ENCODE measurements around the gene DSPP. TPM values are rescaled to one million over a fixed set of nuclear protein-coding genes. Genes with fewer than 3 reads are reported as not detected.
"Not testable (repeated sequence)": the region's sequence is repeated elsewhere in the genome, so short reads cannot be mapped to it uniquely, and the experiment has no call there.

The DSPP gene
- 0.03 TPM for polyA plus RNA-seq (ENCODE audit: insufficient read length)
- long read RNA-seq, donor 1: 0 reads
- long read RNA-seq, donor 2: 0 reads
- long read RNA-seq, donor 3: 0 reads
- long read RNA-seq, donor 4: 0 reads
- long read RNA-seq, donor 5: 0 reads
- long read RNA-seq, donor 6: 0 reads
- long read RNA-seq, donor 7: 0 reads
- long read RNA-seq, donor 8: 0 reads

DNA sequence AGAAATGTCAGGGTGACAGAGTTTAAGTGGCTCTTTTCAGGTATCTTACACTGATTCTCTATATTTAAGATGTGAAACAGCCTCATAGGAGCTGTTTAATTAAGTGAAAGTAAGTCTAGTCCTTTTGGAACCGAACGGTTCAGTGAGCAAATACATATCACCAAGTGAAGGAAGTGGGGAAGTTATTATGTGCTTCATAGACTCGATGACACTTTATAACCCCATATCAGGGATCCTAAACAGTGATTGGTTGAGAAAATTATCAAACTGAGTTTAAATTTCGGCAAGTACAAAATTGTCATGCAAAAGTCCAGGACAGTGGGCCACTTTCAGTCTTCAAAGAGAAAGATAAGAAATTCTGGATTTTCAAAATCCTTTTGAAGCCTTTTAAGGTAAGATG lies at the start of gene DSPP:
Gene DSPP (plus strand): TSS at position 301 of the 400 bp plus-strand sequence. CDS start 2,380 bp downstream, outside the sequence.
- no peak for DNase-seq

DNA sequence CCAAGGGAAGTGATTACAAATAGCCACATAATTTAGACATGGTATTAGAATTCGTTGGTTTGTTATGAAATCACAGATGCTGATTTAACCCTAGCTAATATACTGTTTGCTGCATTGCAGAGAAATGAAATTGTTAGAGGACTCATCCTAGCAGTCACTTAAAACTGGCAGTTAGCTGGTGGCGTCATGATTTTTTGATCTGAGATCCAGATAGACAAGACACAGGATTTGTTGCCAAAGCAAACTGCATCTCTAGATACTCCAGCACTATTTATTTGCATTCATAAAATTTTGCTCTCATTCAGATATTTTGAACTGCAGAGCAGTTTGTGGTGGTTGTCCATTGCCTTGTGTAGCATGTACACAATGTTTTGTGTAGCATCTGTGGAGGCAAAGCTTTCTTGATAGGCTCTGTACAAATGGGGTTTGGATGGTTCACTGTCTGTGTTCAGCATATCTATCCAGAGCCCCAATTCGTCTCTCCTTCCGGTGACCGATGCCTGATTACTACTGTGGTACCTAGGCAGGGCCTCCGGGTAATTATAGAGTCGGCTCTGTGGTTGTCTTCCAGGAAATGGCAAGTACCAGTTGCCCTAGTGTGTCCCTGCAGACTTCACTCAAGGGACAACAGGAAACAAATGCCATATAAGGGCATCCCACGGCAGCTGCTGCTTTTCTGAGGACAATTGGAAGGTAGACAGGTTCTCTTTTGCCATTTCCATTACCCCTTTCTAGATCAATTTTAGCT lies 49.1 kb upstream of the DSPP start:
- DNase-seq: no peak

DNA sequence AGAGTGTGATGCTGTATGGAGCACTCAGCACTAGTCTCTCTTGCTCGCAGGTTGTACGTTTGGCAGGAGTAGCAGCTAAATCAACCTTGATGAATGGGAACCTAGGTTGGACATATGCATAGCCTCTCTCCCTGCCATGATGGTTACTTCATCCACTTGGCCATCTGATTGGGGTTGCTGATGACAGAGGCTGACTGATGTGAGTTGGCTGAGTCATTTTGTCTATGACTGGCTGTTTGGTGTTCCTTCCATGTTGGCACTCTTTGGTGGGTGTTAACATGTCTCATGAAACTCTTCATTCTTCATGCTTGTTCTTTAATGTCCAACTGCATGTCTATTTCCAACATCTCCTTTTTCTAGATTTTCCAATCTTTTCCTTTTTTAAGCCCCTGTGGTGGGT lies 47.5 kb upstream of the DSPP start:
- no peak for DNase-seq

DNA sequence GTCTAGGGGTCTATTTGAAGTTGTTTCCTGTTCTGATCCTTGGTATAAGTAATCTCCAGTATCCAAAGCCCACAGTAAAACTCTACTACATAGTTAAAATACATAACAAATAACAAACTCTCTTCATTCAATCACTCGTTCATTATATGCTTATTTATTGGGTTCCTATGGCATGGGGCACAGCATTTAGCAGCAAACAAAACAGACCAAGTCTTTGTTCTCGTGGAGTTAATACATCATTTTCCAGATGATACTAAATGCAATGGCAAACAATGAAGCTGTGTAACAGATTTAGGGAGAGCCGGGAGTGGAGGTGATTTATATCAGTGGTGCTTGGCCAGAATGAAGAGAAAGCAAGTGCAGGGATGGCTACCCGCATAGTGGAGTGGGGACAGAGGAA lies 42.6 kb upstream of the DSPP start:
- no peak for DNase-seq

DNA sequence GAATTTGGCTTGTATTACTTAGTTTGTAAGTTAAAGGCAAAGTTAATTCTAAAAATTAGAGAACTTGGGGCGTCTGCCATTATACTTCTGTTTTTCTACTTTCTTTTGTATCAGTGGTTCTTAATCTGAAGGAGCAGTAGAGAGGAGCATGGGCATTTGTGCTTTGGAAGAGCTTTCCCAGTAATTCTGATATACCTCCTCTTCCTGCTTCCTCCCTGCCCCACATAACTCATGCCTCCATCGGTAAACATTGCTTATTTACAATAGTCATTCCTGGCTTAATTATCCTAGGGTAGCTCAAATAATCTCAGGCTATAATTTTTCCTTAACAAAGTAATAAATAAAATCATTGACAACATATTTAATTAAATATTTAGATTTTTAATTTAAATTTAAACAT lies 42.1 kb upstream of the DSPP start:
- DNase-seq: no peak

DNA sequence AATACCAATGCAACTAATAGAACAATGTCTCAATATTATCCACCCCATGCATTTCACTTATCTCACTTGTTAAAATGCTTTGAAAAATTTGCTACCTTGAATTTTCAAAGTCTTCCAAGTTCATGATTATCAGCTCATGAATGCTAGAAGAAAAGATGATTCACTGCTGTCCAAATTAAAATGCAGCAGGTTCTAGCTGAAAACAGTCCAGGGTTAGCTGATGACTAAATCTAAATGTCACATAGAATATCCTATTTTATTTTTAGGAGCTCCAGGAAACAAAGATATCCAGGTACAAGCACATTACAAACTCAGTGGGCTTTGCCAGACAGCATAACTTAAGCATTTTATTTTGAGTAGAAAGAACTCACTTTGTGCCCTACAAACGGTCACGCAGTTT lies 41.1 kb upstream of the DSPP start:
- DNase-seq: no peak

DNA sequence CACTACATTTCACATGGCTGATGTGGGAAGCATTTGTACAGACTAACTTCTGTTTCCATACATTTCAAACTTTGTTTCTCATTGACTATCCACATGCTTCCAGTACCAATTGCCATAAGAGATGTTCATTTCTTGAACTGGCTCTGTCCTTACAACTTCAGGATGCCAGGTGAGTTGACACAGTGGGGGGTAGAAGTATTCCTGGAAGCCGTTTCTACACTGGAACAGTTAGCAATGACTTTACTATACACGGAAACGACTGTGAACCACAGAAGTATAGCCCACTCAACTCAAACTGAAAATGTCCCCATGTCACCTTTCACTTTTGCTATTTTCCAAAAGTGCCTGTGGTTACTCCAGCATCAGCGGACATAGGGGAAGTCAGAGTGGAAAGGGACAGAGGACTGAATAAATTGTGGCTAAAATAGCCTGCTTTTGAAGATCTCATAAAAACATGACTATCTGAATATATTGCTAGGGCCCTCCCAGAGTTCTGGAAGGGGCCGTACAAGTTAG lies 38.0 kb upstream of the DSPP start:
- DNase-seq: no peak

DNA sequence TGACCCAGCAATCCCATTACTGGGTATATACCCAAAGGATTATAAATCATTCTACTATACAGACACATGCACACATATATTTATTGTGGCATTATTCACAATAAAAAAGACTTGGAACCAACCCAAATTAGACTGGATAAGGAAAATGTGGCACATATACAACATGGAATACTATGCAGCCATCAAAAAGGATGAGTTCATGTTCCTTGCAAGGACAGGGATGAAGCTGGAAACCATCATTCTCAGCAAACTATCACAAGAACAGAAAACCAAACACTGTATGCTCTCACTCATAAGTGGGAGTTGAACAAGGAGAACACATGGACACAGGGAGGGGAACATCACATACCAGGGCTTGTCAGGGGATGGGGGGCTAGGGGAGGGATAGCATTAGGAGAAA lies 34.0 kb upstream of the DSPP start:
- DNase-seq: not testable (repeated sequence)

DNA sequence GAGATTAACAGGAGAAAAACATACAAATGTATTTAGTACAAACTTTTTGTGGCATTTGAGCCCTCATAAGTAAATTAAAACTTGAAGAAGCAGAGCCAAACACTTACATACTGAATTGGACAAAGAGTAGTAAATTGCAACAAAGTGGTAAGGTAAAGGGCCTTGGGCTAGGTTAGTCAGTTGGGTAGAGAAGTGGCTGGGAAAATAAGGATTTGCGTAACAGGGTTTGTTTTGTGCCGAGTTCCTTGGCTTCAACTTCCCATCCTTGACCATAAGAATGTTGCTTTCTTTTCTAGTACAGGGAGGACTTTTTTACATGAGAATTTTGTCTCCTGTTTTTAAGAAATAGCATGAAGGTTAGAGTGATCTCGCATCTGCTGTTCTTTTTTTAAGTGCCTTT lies 33.3 kb upstream of the DSPP start:
- no peak for DNase-seq

DNA sequence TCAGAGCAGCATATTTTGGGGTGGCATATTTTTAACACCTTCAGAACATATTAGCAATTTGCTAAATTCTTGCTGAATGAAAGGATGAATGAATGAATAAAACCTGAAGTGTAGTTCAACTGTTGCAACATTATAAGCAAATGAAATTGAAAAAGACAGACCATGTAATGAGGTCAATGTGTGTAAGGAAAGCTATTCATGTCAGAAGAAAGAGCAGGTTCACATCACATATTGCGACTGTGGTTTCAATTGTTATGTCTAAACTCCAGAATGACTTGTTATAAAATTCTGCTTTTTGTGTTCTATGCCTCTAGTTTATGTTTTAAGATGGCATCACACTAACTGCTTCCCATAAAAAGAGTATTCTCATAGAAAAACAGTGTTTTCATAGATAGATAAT lies 32.9 kb upstream of the DSPP start:
- no peak for DNase-seq

DNA sequence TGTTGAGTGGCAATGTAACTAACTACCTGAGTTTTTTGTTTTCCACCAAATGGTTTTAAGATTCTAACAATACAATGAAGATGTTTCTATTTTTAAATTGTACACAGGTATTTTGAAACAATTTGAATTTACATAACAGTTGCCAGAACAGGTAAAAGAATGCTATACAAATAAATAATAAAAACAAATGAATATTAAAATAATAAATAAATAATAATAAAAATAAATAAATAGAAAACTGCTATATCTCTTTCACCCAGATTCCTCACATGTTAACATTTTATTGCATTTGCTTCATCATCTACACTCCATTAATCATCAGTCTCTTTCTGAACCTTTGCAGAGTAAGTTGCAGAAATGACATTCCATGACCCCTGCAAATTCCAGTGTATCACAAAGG lies 32.3 kb upstream of the DSPP start:
- DNase-seq: no peak

DNA sequence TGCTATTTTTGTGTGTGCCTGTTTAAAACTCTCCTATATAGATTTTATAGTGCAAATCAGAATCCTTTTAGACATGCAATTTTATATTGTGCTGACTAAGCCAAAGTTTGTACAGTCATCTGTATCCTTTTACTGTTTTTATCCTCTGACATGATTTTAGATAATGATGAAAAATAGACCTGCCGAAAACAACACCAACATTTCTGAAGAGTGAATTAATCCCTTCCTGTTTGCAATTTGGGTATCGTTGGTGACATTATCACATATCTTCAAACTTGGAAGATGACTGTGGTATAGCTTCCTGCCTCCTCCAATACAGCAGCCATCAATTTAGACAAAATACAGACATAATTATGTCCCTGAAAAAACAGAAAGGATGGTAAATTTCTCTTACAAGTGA lies 28.9 kb upstream of the DSPP start:
- no peak for DNase-seq

DNA sequence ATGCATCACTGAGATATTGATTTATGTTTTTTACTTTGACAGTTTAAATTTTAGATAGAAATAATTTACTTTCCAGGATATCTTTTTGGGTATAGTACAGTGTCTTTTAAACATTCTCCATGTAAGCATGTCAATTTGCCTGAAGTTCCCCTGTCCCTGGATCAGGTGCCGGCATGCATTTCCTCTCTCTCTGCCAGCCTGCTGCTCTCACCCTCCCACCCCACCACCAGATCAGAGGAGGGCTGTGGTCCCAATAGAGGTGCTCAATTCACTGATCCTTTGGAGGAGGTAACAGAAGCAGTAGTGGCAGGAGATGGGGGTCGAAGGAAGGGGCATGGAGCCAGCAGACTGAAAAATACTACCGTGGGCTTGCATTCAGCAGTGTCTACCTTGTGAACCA lies 28.3 kb upstream of the DSPP start:
- DNase-seq: no peak

DNA sequence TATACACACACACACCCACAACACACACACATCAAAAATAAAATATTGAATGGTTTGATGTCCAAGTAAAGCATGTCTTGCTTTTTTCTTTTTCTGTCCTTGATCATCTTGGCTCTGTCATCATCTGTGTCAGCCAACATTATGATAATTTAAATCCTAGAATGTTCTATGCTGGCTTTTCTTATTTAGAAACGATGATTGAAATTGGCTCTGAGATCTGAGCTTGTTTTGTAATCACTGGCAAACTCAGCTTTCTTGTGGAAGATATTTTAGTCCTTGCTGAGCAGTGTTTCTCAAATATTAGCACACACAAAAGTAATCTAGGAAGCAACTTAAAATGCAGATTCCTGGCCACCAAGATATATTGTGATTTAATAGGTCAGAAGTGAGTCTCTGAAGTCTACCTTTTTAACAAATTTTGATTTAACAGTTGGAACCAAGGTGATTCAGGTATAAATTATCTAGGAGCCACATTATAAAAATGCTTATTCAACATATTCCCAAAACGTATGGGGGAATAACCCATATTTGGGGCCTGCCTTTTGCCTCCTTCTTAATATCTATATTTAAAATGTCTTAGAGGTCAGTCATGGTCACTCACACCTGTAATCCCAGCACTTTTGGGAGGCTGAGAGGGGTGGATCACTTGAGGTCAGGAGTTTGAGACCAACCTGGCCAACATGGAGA lies 24.0 kb upstream of the DSPP start:
- DNase-seq: no peak

DNA sequence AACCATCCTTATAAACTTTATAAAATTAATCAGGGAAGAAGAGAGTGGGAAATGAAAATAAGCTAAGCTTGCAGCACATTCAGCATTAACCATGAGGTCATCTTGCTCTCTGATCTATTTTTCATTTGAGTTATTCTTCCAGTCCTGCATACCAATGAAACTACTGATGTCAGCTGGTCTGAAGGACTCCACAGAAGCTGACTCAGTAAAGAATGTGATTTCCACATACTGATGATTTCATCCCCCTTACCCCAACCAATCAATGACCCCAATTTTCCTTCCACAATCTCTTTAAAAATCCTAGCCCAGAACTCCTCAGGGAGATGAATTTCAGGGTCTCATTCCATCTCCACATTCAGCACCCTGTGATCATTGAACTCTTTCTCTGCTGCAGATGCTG lies 18.8 kb upstream of the DSPP start:
- DNase-seq: no peak

DNA sequence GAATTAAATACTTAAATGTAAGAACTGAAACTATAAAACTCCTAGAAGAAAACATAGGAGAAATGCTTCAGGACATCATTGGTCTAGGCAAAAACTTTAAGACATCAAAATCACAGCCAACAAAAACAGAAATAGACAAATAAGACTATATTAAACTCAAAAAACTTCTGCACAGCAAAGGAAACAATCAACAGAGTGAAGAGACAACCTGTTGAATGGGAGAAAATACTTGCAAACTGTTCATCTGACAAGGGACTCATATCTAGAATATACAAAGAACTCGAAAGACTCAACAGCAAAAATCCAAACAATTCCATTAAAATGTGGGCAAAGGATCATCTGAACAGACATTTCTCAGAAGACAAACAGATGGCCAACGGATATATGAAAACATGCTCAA lies 16.2 kb upstream of the DSPP start:
- no peak for DNase-seq

DNA sequence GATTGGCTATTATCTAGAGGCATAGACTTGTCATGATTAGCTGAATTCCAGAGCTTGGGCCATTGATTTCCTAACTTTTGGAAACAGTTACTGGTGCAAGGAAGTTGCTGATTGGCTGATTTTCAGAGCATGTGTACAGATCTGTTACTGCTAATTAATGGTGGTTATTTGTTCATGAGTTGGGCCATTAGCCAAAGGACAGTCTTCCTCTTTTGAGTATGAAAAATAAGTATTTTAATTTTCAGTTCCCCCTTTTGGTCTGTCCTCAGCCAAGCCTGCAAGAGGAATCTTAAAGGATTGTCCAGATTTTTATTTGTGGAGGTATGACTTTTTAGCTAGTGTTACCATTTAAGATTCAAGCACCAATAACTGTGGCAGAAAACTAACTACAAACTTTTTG lies 7.0 kb upstream of the DSPP start:
- no peak for DNase-seq

DNA sequence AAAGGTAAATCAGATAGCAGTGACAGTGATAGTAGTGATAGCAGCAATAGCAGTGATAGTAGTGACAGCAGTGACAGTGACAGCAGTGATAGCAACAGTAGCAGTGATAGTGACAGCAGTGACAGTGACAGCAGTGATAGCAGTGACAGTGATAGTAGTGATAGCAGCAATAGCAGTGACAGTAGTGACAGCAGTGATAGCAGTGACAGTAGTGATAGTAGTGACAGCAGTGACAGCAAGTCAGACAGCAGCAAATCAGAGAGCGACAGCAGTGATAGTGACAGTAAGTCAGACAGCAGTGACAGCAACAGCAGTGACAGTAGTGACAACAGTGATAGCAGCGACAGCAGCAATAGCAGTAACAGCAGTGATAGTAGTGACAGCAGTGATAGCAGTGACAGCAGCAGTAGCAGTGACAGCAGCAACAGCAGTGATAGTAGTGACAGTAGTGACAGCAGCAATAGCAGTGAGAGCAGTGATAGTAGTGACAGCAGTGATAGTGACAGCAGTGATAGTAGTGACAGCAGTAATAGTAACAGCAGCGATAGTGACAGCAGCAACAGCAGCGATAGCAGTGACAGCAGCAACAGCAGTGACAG lies 6.1 kb downstream of the DSPP start:
- DNase-seq: no peak

DNA sequence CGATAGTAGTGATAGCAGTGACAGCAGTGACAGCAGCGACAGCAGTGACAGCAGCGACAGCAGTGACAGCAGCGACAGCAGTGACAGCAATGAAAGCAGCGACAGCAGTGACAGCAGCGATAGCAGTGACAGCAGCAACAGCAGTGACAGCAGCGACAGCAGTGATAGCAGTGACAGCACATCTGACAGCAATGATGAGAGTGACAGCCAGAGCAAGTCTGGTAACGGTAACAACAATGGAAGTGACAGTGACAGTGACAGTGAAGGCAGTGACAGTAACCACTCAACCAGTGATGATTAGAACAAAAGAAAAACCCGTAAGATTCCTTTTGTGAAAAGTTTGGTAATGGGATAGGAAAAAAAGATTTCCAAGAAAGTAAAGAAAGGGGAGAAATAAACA lies 7.9 kb downstream of the DSPP start:
- no peak for DNase-seq

DNA sequence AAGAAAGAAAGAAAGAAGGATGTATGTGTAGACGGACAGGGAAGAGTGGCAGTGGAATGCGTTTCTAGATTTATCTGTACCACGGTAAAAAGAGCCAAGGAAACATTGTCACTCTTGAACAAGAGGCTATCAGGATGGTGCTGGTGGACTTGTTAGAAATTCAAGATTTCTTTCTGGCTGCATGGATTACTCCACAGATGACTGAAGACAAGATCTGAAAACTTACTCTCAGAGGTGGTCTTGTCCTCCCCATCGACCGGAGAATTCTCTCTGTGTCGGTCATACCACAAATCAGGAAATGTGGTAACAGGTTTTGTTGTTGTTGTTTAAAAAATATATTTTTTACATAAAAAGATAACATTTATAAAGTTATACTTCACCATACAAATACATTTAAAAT lies 11.8 kb downstream of the DSPP start:
- no peak for DNase-seq

DNA sequence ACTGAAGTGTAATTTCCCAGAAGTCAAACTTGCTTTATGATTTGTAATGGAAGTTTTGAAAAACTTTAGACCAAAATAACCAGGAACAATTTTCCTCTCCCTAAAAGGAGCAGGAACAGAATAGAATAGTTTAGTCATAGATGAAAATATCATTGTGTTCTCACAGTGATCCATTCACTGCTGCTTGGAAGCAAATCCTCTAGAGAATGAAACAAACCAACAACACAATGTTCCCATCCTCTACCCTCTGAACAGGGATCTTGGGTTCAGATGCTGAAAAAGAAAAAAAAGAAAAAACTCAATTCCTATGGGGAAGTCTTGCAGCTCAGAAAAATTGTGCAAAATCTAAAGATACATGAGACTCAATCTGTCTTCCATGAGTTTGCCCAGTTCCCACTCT lies 12.2 kb downstream of the DSPP start:
- DNase-seq: no peak

DNA sequence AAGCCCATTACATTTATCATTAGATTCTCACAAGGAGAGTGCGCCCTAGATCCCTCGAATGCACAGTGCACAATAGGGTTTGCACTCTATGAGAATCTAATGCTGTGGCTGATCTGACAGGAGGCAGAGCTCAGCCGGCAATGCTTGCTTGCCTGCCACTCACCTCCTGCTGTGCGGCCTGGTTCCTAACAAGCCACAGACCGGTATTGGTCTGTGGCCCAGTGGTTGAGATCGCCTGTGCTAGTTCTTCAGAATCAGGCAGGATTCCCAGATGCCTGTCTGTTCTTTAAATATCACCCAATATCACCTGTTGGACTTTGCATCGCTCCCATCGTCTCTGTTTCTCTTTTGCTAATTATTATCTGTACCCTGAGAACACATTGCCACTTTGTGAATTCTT lies 14.0 kb downstream of the DSPP start:
- no peak for DNase-seq

DNA sequence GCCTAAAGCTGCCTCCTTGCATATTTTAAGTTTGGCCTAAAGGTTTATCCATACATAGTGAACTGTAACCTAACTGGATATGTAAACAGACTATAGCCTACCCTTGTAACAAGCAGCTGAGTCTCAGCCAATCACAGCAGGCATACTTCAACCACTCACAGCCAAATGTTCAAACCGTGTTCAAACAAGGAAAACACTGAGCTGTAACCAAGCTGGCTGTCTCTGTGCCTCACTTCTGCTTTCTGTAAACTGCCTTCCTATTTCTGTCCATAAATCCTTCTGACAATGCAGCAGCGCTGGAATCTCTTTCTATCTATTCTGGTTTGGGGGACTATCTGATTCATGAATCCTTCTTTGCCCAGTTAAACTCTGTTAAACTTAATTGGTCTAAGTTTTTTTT lies 16.4 kb downstream of the DSPP start:
- no peak for DNase-seq

All from left kidney (tissue), 8 donors.